Measurements from ENCODE around the gene RIN3.

- TF ChIP-seq L3MBTL2 (conservative IDR thresholded peaks at IDR 0.05): no peak
- TF ChIP-seq BHLHE40 (IDR thresholded peaks at IDR 0.05; ENCODE audit: borderline replicate concordance): no peak
- TF ChIP-seq TARDBP (IDR thresholded peaks at IDR 0.05): no peak
- no peak for TF ChIP-seq ELF4 (IDR thresholded peaks at IDR 0.05)
- no peak for TF ChIP-seq PKNOX1 (IDR thresholded peaks at IDR 0.05)
- no peak for TF ChIP-seq HDGF (IDR thresholded peaks at IDR 0.05; ENCODE audit: borderline replicate concordance)
- TF ChIP-seq FOXM1 (IDR thresholded peaks at IDR 0.05; ENCODE audit: borderline replicate concordance): no peak
- TF ChIP-seq SP1 (IDR thresholded peaks at IDR 0.05): no peak
- no peak for TF ChIP-seq NFRKB (IDR thresholded peaks at IDR 0.05)
- TF ChIP-seq ARNT (IDR thresholded peaks at IDR 0.05): no peak
Measured at GRCh38 chr14:92626041-92626440, 112.5 kb downstream of the RIN3 start.
